Measurements from ENCODE around the gene ZNF710. TPM values are rescaled to one million over a fixed set of nuclear protein-coding genes. Genes with fewer than 3 reads are reported as not detected.
A peak's percentile ranks its signal among the peaks of the same experiment; 100 is the strongest.

The ZNF710 gene
- total and polyA plus RNA-seq, 2 of the 4 experiments (the other 2 are of a cell fraction), result 7.6 to 8.2 TPM

DNA sequence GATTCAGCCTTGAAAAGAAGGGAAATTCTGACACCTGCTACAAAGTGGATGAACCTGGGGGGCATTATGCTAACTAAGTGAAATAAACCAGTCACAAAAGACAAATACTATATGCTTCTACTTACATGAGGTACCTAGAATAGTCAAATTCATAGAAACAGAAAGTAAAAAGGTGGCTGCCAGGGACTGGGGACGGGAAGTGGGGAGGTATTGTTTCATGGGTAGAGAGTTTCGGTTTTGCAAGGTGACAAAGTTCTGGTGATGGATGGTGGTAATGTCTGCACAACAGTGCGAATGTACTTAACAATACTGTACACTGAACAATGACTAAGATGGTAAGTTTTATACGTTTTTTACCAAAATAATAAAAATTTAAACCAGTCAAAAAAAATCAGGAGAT is 96.4 kb downstream of the ZNF710 start:
- no peak for DNase-seq
- Histone ChIP-seq H3K56ac (ENCODE audit: extremely low read depth, insufficient read depth, low read length) (no peak overlapping the region), H3K9ac (ENCODE audit: low read depth, low read length) (no peak overlapping the region), H3K27ac (ENCODE audit: insufficient read depth, low read length) (no peak overlapping the region), H2AK5ac (ENCODE audit: low read depth, low read length) (no peak overlapping the region), H3K4ac (ENCODE audit: low read depth, low read length) (peak overlapping the region; percentile 53; the same call in 1 of the 2 replicates), H2BK5ac (ENCODE audit: low read depth, low read length, poor library complexity, severe bottlenecking) (peak overlapping the region; percentile 11), H4K8ac (ENCODE audit: low read depth in 2 of 2, low read length in 2 of 2) (no peak overlapping the region), H3K79me1 (ENCODE audit: low read depth in 1 of 2, low read length in 2 of 2) (peaks cover 39 to 74% of the 10 kb centered on the region in 2 experiments), H3K23ac (ENCODE audit: low read depth, low read length) (no peak overlapping the region), H3K36me3 (ENCODE audit: control insufficient read depth, insufficient read depth, low read length) (no peaks in the 10 kb centered on the region), H2BK20ac (ENCODE audit: low read depth, low read length) (no peak overlapping the region), H4K20me1 (ENCODE audit: insufficient read depth, low read length) (peaks cover 28% of the 10 kb centered on the region), H3K9me1 (ENCODE audit: insufficient read depth, low read length) (peaks cover 20% of the 10 kb centered on the region), H3K4me2 (ENCODE audit: low read depth, low read length) (no peak overlapping the region), H2BK120ac (ENCODE audit: low read depth, low read length) (no peak overlapping the region), H3K4me1 (ENCODE audit: control insufficient read depth, insufficient read depth, low read length) (peaks cover 26% of the 10 kb centered on the region), H2AFZ (replicated peaks; ENCODE audit: low read length, poor library complexity) (no peak overlapping the region), H4K91ac (ENCODE audit: insufficient read depth, low read depth, low read length) (no peak overlapping the region), H3K14ac (replicated peaks; ENCODE audit: low read depth, low read length) (no peak overlapping the region), H3K4me3 (ENCODE audit: insufficient read depth, low read depth, low read length) (no peak overlapping the region), H3K9me3 (ENCODE audit: control insufficient read depth, insufficient read depth, low read length) (no peaks in the 10 kb centered on the region), H3K18ac (ENCODE audit: low read depth, low read length) (no peak overlapping the region), H3K27me3 (ENCODE audit: control insufficient read depth, insufficient read depth, low read length) (no peaks in the 10 kb centered on the region), H2BK15ac (ENCODE audit: low read depth, low read length) (no peak overlapping the region), H4K5ac (ENCODE audit: low read depth, low read length) (no peak overlapping the region), H2AK9ac (replicated peaks; ENCODE audit: low read depth, low read length, poor library complexity) (no peak overlapping the region)
- in situ Hi-C loops (cut with MboI; ENCODE audit: low sequenced_read_pairs) (no loop called here), dilution Hi-C loops (cut with HindIII; ENCODE audit: low sequenced_read_pairs, unreplicated experiment) (no loop called here), intact Hi-C loops (cut with micrococcal nuclease) (no loop called here)
- TF ChIP-seq MAFK (IDR thresholded peaks at IDR 0.05; ENCODE audit: low read depth, low read length) (no peak), RAD21 (IDR thresholded peaks at IDR 0.05; ENCODE audit: low read length) (no peak), FOS (IDR thresholded peaks at IDR 0.05; ENCODE audit: low read depth, low read length) (no peak), MXI1 (IDR thresholded peaks at IDR 0.05; ENCODE audit: borderline replicate concordance, low read depth, low read length) (no peak), CEBPB (IDR thresholded peaks at IDR 0.05; ENCODE audit: low read depth, low read length) (no peak), POLR2A (IDR thresholded peaks at IDR 0.05; ENCODE audit: low read depth, low read length) (no peak), CHD1 (IDR thresholded peaks at IDR 0.05; ENCODE audit: low read depth, low read length) (no peak), BHLHE40 (IDR thresholded peaks at IDR 0.05; ENCODE audit: low read depth, low read length) (no peak), NFE2L2 (IDR thresholded peaks at IDR 0.05; ENCODE audit: low read depth, low read length) (no peak), RFX5 (IDR thresholded peaks at IDR 0.05; ENCODE audit: low read depth, low read length) (no peak), MAZ (IDR thresholded peaks at IDR 0.05; ENCODE audit: borderline replicate concordance, low read depth, low read length) (no peak), SMC3 (IDR thresholded peaks at IDR 0.05; ENCODE audit: low read depth, low read length) (no peak), RCOR1 (IDR thresholded peaks at IDR 0.05; ENCODE audit: insufficient replicate concordance, low read length) (no peak)
- TF ChIP-seq, protein P1, sequence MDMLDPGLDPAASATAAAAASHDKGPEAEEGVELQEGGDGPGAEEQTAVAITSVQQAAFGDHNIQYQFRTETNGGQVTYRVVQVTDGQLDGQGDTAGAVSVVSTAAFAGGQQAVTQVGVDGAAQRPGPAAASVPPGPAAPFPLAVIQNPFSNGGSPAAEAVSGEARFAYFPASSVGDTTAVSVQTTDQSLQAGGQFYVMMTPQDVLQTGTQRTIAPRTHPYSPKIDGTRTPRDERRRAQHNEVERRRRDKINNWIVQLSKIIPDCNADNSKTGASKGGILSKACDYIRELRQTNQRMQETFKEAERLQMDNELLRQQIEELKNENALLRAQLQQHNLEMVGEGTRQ (IDR thresholded peaks at IDR 0.05; ENCODE audit: low read depth, low read length), result no peak
- TF ChIP-seq, protein P2, sequence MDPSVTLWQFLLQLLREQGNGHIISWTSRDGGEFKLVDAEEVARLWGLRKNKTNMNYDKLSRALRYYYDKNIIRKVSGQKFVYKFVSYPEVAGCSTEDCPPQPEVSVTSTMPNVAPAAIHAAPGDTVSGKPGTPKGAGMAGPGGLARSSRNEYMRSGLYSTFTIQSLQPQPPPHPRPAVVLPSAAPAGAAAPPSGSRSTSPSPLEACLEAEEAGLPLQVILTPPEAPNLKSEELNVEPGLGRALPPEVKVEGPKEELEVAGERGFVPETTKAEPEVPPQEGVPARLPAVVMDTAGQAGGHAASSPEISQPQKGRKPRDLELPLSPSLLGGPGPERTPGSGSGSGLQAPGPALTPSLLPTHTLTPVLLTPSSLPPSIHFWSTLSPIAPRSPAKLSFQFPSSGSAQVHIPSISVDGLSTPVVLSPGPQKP (IDR thresholded peaks at IDR 0.05; ENCODE audit: borderline replicate concordance, low read depth, low read length), result no peak
- TF ChIP-seq, protein P3, sequence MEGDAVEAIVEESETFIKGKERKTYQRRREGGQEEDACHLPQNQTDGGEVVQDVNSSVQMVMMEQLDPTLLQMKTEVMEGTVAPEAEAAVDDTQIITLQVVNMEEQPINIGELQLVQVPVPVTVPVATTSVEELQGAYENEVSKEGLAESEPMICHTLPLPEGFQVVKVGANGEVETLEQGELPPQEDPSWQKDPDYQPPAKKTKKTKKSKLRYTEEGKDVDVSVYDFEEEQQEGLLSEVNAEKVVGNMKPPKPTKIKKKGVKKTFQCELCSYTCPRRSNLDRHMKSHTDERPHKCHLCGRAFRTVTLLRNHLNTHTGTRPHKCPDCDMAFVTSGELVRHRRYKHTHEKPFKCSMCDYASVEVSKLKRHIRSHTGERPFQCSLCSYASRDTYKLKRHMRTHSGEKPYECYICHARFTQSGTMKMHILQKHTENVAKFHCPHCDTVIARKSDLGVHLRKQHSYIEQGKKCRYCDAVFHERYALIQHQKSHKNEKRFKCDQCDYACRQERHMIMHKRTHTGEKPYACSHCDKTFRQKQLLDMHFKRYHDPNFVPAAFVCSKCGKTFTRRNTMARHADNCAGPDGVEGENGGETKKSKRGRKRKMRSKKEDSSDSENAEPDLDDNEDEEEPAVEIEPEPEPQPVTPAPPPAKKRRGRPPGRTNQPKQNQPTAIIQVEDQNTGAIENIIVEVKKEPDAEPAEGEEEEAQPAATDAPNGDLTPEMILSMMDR (conservative IDR thresholded peaks at IDR 0.05; ENCODE audit: low read depth, low read length), result no peak
- CTCF ChIA-PET, result interaction anchor here (0.5 kb wide), 1 partner anchor 44 kb away, joined by 3 read pairs; no protein-coding TSS in a partner anchor
- POLR2A ChIA-PET (ENCODE audit: unreplicated experiment), result no interaction called here
- no CpG with 5 or more reads among the region's 4 CpGs for whole genome bisulfite sequencing, 2 experiments (ENCODE audit: extremely low coverage in 2 of 2, insufficient read length in 1 of 2)
- ATAC-seq (ENCODE audit: low read depth), result no peak
- no TSS peak for BruUV-seq (replicated peaks)
